TTC549 (cell line): Measurements from ENCODE around the gene CPNE7.
"Not testable (repeated sequence)": the region's sequence is repeated elsewhere in the genome, so short reads cannot be mapped to it uniquely, and the experiment has no call there.

Source experiments
- FAIRE-seq: peaks from 2 replicates; lab custom pipeline; 2012; peaks lifted over from hg19 to GRCh38; lab: Jason Lieb, UNC

CPNE7 gene

DNA sequence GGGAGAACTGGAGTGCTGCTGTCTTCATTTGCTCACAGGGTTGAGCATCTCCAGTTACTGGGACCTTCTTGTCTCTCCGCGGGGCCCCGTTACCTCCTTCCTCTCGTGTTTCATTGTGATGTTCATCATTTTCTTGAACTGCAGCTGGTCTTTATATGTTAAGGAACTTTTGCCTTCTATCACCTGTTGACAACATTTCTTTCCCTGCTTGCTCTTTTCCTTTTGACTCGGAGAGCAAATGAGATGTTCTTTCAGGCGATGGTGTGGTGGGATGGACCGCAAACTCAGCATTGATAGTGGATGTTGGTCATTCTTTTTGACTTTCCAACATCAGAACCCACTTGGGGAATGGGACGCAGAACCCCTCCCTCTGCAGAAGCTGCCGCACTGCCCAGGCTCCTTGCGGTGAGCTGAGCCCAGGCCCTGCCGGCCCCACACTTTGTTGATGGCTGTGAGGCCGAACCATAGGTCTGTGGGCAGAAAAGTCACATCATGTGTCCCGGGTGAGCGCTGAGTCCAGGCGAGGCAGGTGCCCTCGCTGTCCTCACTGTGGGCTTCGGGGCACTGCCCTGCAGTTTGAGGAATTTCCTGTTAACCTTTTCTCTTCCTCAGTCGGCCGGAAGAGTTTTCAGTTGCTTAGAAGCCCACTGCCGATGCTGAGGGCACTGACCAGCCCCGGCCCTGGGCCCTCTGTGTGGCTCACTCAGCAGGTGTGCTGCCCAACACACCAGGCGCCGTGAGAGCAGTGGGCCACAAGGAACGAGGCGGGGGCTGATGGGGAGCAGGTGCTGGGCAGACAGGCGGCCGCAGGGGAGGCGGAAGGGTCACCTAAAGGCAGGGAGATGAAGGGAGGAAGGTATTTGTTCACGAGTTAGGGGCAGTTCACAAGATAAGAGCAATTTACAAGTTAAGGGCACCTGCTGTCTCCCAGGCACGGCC lies 7.6 kb upstream of the CPNE7 start:
- no peak for FAIRE-seq

DNA sequence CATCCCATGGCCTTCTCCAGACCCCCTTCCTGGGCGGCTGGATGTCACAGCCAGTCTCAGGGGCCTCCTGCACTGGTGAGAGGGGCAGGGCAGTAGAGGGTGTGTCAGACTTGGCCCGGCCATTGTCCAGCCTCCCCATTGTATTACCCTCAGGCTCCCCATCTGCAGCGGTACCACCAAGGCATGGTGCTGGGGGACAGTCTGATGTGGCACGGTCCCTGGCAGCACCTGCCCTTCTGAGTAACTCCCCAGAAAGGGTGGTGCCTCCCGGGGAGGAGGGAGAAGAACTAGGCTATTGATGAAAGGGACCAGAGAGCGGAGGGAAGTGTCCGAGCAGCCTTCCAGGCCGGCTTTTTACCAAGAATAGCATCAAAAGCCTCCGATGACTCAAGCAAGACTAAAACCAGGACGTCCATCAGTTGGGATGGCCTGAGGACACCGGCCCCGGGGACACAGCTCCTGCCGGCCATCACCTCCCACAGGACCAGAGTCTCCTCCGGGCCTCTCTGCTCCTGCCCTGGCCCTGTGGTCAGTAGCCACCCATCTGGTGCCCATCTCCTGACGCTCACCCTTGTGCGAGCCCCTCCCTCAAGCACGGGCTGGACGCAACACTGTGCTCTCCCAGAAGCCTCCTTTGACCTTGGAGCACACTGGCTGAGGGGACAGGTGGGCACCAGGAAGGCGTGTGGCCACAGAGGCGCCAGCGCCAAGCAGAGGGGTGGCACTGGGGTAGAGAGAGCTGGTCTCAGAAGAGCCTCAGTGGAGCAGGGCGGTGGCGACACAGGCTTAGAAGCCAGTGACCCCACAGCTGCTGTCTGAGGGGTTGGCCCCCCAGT lies 5.8 kb upstream of the CPNE7 start:
- no peak for FAIRE-seq

DNA sequence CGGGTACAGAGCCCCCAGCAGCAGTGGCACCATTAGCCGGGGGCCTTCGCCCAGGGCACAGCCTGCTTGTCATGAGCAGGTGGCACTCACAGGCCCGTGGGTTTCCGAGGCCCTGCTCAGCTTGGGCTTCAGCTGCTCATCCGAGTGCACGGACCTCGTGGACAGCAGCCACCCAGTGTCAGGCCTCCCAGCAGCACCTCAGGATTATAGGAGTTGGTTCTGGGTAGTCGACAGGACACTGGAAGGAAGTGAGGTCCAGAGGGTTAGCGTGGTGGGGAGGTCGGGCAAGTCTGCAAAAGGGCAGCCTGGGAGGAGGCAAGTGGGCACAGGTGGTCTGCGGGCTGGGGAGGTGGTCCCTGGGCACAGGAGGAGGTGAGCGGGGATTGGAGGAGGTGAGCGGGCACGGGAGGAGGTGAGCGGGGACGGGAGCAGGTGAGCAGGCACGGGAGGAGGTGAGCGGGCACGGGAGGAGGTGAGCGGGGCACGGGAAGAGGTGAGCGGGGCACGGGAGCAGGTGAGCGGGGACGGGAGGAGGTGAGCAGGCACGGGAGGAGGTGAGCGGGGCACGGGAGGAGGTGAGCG lies 5.1 kb upstream of the CPNE7 start:
- no peak for FAIRE-seq

DNA sequence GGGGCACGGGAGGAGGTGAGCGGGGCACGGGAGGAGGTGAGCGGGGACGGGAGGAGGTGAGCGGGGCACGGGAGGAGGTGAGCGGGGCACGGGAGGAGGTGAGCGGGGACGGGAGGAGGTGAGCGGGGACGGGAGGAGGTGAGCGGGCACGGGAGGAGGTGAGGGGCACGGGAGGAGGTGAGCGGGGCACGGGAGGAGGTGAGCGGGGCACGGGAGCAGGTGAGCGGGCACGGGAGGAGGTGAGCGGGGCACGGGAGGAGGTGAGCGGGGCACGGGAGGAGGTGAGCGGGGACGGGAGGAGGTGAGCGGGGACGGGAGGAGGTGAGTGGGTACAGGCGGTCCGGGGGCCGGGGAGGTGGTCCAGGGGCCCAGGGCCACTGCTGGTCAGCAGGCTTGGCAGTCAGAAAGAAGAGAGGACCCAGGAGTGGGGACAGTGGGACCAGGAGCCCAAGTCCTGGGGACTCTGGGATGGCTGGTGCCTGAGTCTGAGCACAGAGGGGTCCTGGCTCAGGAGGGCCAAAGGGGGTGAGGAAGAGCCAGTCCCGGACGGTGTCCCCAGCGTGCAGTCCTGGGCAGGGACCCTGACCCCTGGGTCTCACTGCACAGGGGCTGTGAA lies 4.5 kb upstream of the CPNE7 start:
- not testable (repeated sequence) for FAIRE-seq

DNA sequence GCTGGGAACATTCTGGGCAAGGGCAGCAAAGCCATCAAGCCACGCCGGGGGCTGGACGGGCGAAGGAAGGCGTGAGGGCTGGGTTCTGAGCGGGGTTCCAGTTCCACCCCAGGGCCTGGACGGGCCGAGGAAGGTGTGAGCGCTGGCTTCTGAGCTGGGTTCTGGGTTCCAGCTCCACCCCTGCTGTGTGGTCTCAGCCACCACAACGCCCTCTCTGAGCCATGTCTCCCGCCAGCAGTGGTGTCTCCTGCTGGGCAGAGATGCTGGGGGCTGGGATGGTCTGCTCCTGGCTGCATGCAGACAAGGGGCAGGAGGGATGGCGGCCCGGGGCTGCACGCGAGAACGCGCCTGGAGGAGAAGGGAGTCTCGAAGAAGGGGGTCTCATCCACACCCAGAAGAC lies 3.9 kb upstream of the CPNE7 start:
- FAIRE-seq: no peak

DNA sequence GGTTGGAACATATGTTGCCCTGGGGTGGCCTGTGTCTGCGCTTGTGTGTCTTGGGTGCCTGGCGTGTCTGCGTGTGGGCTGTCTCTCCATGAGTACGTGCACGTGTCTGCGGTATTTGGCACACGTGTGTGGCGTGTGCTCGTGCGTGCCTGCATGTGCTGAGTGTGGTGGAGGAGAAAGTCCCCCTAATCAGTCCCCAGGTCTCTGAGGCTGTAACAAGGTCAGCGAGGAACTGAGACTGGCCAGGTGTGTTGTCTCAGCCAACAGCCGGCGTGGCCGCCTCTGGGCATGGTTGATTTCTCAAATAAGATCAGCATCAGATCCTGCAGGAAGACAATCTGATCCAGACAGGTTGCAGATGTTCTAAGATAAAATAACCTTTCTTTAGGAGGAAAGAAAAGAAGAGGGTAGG lies 3.5 kb upstream of the CPNE7 start:
- FAIRE-seq: no peak

DNA sequence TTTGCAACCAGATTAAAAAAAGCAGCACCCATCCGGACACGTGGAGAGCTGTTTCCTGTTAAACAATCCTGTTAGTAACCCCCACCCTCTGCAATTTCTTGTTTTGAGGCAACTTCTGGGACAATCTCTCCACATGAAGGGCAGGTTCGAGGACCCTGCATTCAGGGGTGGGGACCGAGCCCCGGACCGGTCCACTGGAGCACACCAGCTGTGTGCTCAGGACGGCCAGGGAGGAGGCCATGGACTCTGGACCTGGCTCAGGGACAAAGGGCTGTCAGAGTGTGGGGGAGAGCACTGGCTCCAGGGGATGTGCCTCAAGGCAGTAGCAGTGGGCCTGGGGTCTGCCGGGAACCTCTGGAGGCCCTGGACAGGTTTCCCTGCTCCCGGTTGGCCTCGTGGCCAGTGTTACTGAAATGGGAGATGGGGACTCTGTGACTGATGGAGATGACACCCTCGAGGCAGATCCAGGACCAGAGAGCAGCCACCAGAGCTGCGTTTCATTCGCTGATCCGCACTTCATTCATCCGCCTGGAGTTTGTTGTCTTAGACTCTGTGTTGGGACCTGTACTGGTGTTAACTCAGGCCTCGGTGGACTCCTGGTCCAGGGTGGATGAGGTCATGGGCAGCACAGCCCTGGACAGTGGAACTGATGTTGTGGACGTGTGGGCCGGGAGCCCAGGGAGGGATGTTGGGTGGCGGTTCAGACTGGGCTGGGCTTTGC lies 2.9 kb upstream of the CPNE7 start:
- no peak for FAIRE-seq

DNA sequence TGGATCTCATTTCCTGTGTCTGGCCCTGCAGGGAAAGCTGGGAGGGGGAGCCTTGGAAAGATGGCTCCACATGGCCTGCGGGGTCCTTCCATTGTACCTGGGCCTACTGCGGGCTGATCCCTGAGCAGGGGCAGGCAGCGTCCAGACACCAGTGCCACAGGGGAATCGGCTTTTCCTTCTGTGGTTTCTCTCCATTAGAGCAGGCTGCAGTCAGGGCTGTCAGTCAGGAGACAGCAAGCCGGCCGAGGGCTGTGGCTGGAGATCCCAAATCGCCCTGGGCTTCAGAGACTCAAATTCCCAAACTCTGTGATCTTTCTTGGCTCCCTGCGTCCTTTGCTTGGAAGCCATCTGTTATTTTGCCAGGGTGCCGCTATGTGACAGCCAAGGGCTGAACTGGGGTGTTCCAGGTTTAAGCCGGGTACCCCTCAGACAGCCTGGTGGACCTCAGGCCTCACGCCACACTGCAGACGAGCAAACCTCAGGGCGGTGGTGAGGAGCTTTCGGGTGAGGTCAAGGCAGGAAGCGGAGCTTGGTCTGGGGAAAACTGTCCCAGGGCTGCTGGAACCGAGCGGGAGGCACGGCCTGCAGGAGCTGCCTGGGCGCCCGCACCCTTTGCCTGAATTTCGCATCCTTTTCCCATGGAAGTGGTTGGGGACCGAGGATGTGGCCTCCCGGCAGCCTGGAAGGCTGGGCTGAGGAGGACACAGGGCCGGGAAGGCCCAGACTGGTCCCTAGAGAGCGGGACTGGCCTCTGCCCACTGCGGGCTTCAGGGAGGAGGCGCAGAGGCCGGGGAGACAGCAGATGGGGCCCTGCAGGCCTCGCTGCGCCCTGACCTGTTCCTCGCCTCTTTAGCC lies 1.5 kb upstream of the CPNE7 start:
- FAIRE-seq: no peak

DNA sequence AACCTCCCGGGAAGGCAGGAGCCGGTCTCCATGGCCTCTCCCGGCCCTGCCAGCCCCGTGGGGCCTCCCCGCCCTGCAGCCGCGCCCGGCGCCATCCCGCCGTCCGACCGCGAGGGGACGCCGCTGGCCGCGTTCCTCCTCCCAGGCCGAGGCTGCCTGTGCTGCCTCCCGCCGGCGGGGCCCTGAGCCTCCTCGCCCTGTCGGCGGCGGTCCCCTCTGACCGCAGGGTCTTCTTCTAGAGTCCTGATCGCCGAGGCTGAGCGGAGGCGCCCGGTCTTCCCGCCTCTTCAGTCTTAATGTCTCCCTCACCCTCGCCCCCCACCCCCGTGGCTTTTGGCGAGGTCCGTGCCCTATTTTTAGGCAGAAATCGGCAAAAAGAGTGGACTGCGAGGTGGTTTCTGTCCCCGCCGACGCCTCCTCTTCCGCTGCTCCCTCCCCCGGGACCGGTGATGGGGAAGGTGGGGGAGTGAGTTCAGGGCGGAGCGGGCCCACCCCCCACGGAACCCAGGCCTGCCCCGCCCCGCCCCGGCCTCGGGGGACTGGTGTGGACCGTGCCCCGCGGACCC lies 794 bp upstream of the CPNE7 start:
- no peak for FAIRE-seq

DNA sequence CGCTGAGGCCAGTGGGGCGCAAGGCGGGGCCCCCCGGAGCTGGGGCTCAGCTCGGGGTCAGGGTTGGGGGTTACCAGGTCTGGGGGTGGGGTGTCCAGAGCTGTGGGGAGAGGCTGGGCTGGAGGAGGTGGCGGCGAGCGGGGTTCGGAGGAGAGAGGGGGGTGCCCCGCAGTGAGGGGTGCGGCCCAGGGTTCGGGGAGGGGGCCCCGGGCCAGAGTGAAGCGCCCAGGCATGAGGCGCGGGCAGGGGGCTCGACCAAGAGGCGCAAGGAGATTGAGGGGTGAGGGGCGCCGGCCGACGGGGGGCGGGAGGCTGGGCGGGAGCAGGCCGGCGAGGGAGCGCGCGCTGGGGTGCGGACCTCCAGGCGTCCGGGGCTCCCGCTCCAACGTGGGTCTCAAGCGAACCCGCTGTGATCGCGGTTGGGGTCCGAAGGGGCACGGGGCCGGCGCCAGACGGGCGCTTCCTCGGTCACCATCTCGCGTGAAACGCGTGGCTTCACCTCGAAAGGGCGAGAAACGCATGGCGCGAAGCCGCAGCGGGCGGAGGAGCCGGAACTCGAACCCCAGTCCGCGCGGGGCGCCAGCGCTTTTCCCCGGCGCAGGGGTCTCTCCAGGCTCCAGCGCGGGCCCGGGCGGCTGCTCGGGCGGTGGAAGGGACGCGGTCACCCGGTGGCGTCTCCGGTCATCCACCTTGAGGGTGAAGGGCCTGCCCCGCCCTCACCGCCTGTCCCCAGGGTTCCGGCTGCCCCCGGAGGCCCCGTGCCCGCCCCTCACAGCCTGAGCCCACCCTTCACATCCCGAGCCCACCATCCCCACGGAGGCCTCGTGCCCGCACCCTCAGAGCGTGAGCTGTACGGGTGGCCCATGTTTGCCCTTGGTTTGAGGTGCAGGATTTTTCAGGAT lies 846 bp downstream of the CPNE7 start:
- no peak for FAIRE-seq

DNA sequence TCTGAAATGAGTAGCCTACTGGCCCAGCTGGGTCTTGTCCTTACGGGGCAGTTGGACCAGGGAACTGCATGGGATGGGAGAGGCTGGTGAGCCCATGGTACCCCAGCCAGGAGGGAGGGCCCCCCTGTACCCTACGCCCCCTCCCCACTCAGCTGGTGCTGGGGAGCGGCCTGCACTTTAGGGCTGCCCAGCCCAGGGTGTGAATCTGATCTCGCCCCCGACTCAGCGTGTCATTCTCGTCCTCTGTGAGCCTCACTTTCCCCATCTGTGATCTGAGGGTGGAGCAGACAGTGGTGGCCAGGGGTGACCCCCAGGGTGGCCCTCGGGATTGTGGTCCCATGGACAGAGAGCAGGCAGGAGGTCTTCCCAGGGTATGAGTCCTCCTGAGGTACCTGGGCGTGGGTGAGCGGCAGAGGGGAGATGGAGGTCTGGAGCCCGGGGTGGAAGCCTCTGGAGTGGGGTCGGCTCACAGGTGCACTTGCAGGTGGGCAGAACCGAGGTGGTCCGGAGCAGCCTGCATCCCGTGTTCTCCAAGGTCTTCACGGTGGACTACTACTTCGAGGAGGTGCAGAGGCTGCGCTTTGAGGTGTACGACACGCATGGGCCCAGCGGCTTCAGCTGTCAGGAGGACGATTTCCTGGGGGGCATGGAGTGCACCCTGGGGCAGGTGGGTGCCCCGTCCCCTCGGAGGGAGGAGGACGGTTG lies 1.6 kb downstream of the CPNE7 start:
- no peak for FAIRE-seq

DNA sequence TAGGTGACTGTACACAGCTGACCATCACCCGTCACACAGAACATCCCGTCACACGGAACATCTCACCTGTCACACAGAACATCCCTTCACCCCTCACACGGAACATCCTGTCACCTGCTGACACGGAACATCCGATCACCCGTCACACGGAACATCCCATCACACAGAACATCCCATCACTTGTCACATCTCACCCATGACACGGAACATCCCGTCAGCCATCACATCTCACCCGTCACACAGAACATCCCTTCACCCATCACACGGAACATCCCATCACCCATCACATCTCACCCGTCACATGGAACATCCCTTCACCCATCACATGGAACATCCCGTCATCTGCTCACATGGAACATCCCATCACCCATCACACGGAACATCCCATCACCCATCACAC lies 3.8 kb downstream of the CPNE7 start:
- no peak for FAIRE-seq

DNA sequence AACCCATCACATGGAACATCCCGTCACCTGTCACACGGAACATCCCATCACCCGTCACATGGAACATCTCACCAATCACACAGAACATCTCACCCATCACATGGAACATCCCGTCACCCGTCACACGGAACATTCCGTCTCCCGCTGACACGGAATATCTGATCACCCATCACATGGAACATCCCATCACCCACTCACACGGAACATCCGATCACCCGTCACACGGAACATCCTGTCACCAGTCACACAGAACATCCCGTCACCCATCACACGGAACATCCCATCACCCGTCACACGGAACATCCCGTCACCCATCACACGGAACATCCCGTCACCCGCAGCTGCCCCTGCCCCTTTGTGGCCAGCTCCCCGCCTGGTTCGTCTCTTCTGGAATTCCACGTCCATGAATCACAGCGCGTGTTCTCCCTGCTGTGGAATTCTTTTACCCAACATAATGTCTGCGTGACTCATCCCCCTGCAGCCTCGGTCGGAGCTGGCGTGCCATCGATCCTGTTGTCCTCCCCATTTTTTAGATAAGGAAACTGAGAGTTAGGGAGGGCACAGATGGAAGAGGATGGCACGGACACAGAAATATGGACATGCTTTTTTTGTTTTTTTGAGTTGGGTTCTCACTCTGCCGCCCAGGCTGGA lies 5.6 kb downstream of the CPNE7 start:
- no peak for FAIRE-seq

DNA sequence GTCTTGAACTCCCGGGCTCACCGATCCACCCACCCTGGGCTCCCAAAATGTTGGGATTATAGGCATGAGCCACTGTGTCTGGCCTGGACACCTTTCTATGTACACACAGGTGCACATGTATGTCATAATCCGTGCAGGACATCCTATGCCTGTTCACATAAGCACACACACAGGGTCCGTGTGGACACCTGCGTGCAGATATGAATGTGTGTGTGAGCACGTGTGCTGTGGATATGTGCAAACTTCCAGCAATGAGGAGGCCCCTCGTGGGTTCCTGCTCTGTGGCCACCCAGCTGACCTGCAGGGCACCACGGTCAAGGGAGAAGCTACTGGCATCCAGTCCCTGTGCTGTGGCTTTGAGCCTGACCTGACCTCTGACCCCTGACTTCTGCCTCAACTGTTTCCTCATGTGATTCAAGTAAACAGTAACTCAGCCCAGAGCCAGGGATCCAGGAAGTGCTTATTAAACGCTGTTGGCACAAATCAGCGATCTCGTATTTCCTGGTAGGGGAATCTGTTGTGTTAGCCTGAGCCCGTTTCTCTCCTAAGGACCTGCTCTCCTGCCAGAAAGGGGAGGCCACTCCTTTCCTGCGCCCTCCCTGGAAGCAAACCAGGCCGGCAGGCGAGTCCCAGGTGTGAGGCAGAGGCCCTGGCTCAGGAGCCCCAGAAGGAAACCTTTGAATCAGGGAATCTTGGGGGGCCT lies 6.5 kb downstream of the CPNE7 start:
- no peak for FAIRE-seq

DNA sequence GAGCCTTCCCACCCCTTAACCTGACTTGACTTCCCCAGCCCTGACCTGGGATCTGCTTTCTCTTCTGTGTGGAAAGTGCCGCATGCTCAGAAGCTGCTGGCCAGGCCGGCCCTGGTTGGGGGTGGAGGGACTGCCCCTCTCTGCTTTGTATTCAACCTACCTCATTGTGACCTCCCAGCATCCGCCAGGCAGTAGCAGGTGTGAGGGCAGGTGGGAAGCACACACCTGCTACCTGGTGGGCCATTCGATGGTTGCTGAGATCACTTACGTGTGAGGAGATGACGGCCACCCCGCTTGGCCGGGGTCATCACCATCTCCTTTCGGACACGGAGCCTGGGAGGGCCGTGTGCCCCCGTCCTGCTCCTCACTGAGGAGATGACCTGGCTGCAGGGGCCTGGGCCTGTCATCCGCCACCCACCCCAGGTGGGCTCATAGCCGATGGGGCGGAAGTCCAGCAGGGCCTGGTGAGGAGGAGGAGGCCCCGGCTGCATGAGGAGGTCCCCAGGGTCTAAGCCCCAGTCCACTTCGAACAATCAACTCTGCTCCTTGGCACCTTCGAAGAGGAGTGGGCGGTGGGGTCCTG lies 7.1 kb downstream of the CPNE7 start:
- FAIRE-seq: no peak

DNA sequence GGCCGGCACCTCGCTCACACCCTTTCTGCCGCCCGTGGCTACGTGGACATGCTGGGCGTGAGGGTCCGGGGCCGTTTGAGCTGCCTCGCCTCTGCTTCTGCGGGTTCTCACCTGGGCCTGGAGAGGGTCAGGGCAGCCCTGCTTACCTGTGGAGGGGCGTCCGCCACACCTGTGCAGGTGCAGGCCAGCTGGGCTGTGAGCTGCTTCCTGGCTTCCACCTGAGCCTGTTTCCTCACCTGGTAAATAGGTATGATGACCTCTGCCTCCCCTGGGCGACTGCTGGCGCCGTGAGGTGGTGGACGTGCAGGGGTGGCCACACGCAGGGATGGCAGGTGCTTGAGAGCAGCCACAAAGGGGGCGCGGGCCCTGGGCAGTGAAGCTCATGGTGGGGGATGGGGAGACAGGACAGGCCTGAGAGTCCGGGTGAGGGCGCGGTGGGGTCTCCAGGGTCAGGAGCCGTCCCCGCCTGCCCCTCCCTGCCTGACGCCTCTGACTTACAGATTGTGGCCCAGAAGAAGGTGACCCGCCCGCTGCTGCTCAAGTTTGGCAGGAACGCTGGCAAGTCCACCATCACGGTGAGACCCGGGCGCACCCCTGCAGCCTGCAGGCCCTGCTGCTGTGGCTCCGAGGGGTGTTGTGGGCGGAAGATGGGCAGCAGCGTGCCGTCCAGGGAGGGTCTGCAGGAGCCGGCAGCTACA lies 7.8 kb downstream of the CPNE7 start:
- FAIRE-seq: no peak
